K562 (cell line): ENCODE data around the gene LUC7L. TPM values are rescaled to one million over a fixed set of nuclear protein-coding genes. Genes with fewer than 3 reads are reported as not detected.

Experiments used
- ATAC-seq: fragments of 200-7000 bp; cut with Tn5 transposase; 3 replicates; pipeline ENCODE4 v1.9.1; 2020; ENCODE audit warnings: moderate library complexity
- BruUV-seq: library from RNA; stranded (reverse); fragments of 400-500 nt; replicated peaks from 2 replicates; lab custom pipeline; 2021; lab: Mats Ljungman, UMichigan
- CTCF ChIA-PET: fragments of 300-600 bp; formaldehyde crosslinking; extraction: SDS; loops from one replicate; lab custom pipeline; 2021; ENCODE audit warnings: low intra/inter-chr PET ratio; lab: Yijun Ruan, JAX
- POLR2A ChIA-PET: fragments of 300-600, 350-650 bp; sonication (Branson Sonifier 250); formaldehyde crosslinking; extraction: SDS; loops from one replicate; lab custom pipeline; 2021; ENCODE audit warnings: antibody characterized with exemption, inconsistent platforms; lab: Yijun Ruan, JAX
- DNase-seq, 4 experiments: peaks; one replicate each; pipeline versions ENCODE4 v3.0.0 to v3.0.0-alpha.2; 2011 to 2018; ENCODE audit warnings: low spot score in 3 of 4, mixed read lengths in 3 of 4; ENCODE audit errors: extremely low read depth in 1 of 4
- FAIRE-seq: peaks from 2 replicates; lab custom pipeline; 2011; peaks lifted over from hg19 to GRCh38; lab: Jason Lieb, UNC
- H2AFZ ChIP-seq: 2 replicates; pipeline ENCODE4 v1.6.0; 2011; ENCODE audit warnings: low read depth, low read length, control low read depth, inconsistent platforms
- H3K27ac ChIP-seq: fragments of 200-600 bp; 3 replicates; pipeline ENCODE4 v1.8.0; 2011; ENCODE audit warnings: low read depth, mild to moderate bottlenecking, control low read depth, inconsistent platforms, low read length, moderate library complexity, mixed read lengths; ENCODE audit errors: extremely low read depth
- H3K27me3 ChIP-seq, 2 experiments: fragments of 300-600 bp in 1 of 2; 2 replicates in 1 of 2; 3 replicates in 1 of 2; pipeline versions ENCODE4 v1.6.0 to v1.8.0; 2011; ENCODE audit warnings: inconsistent platforms in 2 of 2, low read length in 2 of 2, mild to moderate bottlenecking in 1 of 2, mixed read lengths in 1 of 2, moderate library complexity in 1 of 2; ENCODE audit not compliant: control insufficient read depth in 2 of 2, insufficient read depth in 2 of 2
- H3K36me3 ChIP-seq: fragments of 300-600 bp; 3 replicates; pipeline ENCODE4 v1.8.0; 2011; ENCODE audit warnings: mild to moderate bottlenecking, low read length, inconsistent platforms; ENCODE audit not compliant: control insufficient read depth, insufficient read depth
- H3K4me1 ChIP-seq, 2 experiments: fragments of 200-600 bp in 1 of 2; replicated peaks in 1 of 2; 2 replicates in 1 of 2; 3 replicates in 1 of 2; pipeline versions ENCODE4 v1.5.1 to v1.8.0; 2011; ENCODE audit warnings: inconsistent platforms in 2 of 2, low read length in 2 of 2, mild to moderate bottlenecking in 1 of 2, mixed read lengths in 1 of 2, moderate library complexity in 1 of 2; ENCODE audit not compliant: control insufficient read depth in 2 of 2, insufficient read depth in 2 of 2
- H3K4me2 ChIP-seq: 2 replicates; pipeline ENCODE4 v1.6.1; 2011; ENCODE audit warnings: low read length, control low read depth, inconsistent platforms, mixed read lengths; ENCODE audit not compliant: insufficient read depth
- H3K4me3 ChIP-seq: fragments of 200-600 bp; sonication (generic), shearing (Covaris generic); 2 replicates; pipeline ENCODE4 v1.5.1; 2016; ENCODE audit warnings: control low read depth, inconsistent platforms
- H3K79me2 ChIP-seq: fragments of 200-600 bp; 3 replicates; pipeline ENCODE4 v1.8.0; 2011; ENCODE audit warnings: low read length, inconsistent platforms; ENCODE audit not compliant: control insufficient read depth, insufficient read depth
- H3K9ac ChIP-seq, 2 experiments: 2 replicates each; pipeline versions ENCODE4 v1.6.0 to v1.6.1; 2011; ENCODE audit warnings: low read depth in 2 of 2, low read length in 2 of 2, control low read depth in 1 of 2, inconsistent platforms in 1 of 2, mild to moderate bottlenecking in 1 of 2, mixed read lengths in 1 of 2; ENCODE audit not compliant: insufficient read depth in 1 of 2
- H3K9me1 ChIP-seq: one replicate; pipeline ENCODE4 v1.6.0; 2011; ENCODE audit warnings: inconsistent platforms, mild to moderate bottlenecking, low read length, moderate library complexity; ENCODE audit not compliant: control insufficient read depth, insufficient read depth
- H3K9me3 ChIP-seq: replicated peaks from 2 replicates; pipeline ENCODE4 v1.5.1; 2011; ENCODE audit warnings: low read depth, low read length, inconsistent platforms; ENCODE audit not compliant: control insufficient read depth, insufficient read depth
- H4K20me1 ChIP-seq: replicated peaks from 2 replicates; pipeline ENCODE4 v1.6.1; 2011; ENCODE audit warnings: low read length, inconsistent platforms, mixed read lengths; ENCODE audit not compliant: control insufficient read depth, insufficient read depth
- CBX8 ChIP-seq: fragments of 200-600 bp; sonication (generic); IDR thresholded peaks from 2 replicates; pipeline ENCODE4 v1.6.1; 2012; ENCODE audit warnings: borderline replicate concordance, mixed run types, low read depth, mild to moderate bottlenecking, moderate library complexity, mixed read lengths, low read length, control low read depth, inconsistent platforms; ENCODE audit not compliant: poor library complexity, severe bottlenecking; ENCODE audit errors: extremely low read depth
- FOXM1 ChIP-seq, 2 experiments: fragments of 450-650 bp in 1 of 2; sonication (generic) in 1 of 2; formaldehyde crosslinking in 1 of 2; IDR thresholded peaks; 2 replicates each; pipeline versions ENCODE4 v1.6.1 to v1.9.0; 2017 to 2022; ENCODE audit warnings: low read depth in 2 of 2, mild to moderate bottlenecking in 2 of 2, missing genetic modification reagents in 1 of 2, moderate library complexity in 1 of 2
- HINFP ChIP-seq: fragments of 450-650 bp; conservative IDR thresholded peaks from 2 replicates; pipeline ENCODE4 v1.6.1; 2016; ENCODE audit warnings: missing genetic modification characterization, low read depth, mild to moderate bottlenecking, control low read depth, missing compliant biosample characterization
- HMG20A ChIP-seq: fragments of 450-650 bp; formaldehyde crosslinking; conservative IDR thresholded peaks from 2 replicates; pipeline ENCODE4 v1.4.0; 2020; ENCODE audit warnings: mild to moderate bottlenecking, mixed read lengths
- HNRNPUL1 ChIP-seq: fragments of 200-400 bp; formaldehyde crosslinking; IDR thresholded peaks from 2 replicates; pipeline ENCODE4 v1.6.1; 2017; ENCODE audit warnings: low read length
- LCOR ChIP-seq: sonication (generic); formaldehyde crosslinking; IDR thresholded peaks from 2 replicates; pipeline ENCODE4 v1.8.0; 2022; ENCODE audit warnings: mild to moderate bottlenecking, missing genetic modification reagents
- NFIC ChIP-seq: fragments of 450-650 bp; IDR thresholded peaks from 2 replicates; pipeline ENCODE4 v1.6.1; 2017; ENCODE audit warnings: mild to moderate bottlenecking, inconsistent platforms
- NFIX ChIP-seq: fragments of 250-450 bp; sonication (Bioruptor Pico); IDR thresholded peaks from 2 replicates; pipeline ENCODE4 v1.4.0; 2020; ENCODE audit warnings: low read depth, mild to moderate bottlenecking, moderate library complexity
- POLR2A ChIP-seq: fragments of 450-650 bp; conservative IDR thresholded peaks from 2 replicates; pipeline ENCODE4 v1.6.1; 2016
- RFX1 ChIP-seq: fragments of 450-650 bp; IDR thresholded peaks from 2 replicates; pipeline ENCODE4 v1.6.1; 2016; ENCODE audit warnings: mild to moderate bottlenecking, moderate library complexity
- RFX5 ChIP-seq: IDR thresholded peaks from 2 replicates; pipeline ENCODE4 v1.6.1; 2011; ENCODE audit warnings: low read depth, mild to moderate bottlenecking, improper control_type of control experiment, low read length
- SETDB1 ChIP-seq: IDR thresholded peaks from one replicate; pipeline ENCODE4 v1.6.1; 2012; ENCODE audit warnings: low read length, control low read depth, inconsistent platforms
- TAF15 ChIP-seq: fragments of 200-400 bp; formaldehyde crosslinking; IDR thresholded peaks from 2 replicates; pipeline ENCODE4 v1.6.1; 2017; ENCODE audit warnings: mild to moderate bottlenecking, low read depth, low read length, moderate library complexity
- TEAD2 ChIP-seq: fragments of 450-650 bp; IDR thresholded peaks from 2 replicates; pipeline ENCODE4 v1.6.1; 2016; ENCODE audit warnings: missing genetic modification characterization, control low read depth, missing compliant biosample characterization
- XRCC3 ChIP-seq: fragments of 450-650 bp; IDR thresholded peaks from 2 replicates; pipeline ENCODE4 v1.6.1; 2017; ENCODE audit warnings: mild to moderate bottlenecking, moderate library complexity
- ZBTB49 ChIP-seq: sonication (generic); formaldehyde crosslinking; IDR thresholded peaks from 2 replicates; pipeline ENCODE4 v1.8.0; 2022; ENCODE audit warnings: missing genetic modification reagents, mild to moderate bottlenecking, borderline replicate concordance
- ZBTB9 ChIP-seq: fragments of 450-650 bp; formaldehyde crosslinking; IDR thresholded peaks from 2 replicates; pipeline ENCODE4 v1.4.0; 2020; ENCODE audit warnings: mild to moderate bottlenecking, moderate library complexity
- ZNF23 ChIP-seq: fragments of 250-450 bp; sonication (Bioruptor Pico); IDR thresholded peaks from 2 replicates; pipeline ENCODE4 v1.4.0; 2020; ENCODE audit warnings: mild to moderate bottlenecking
- WGBS: fragments of 100-300 bp; shearing (Covaris generic); methylation state at CpG from one replicate; pipeline ENCODE4 v1.1.6; 2016; ENCODE audit warnings: low coverage, mixed read lengths; ENCODE audit not compliant: insufficient coverage; ENCODE audit errors: missing lambda C conversion rate; 5-methylcytosine and 5-hydroxymethylcytosine counted together
- in situ Hi-C: fragments of 300-500 bp; cut with MboI; formaldehyde crosslinking; loops from 4 replicates; pipeline ENCODE4 v1.15.0; 2018; ENCODE audit warnings: inconsistent platforms, mixed read lengths
- intact Hi-C: fragments of 100-400 bp; cut with micrococcal nuclease; formaldehyde crosslinking; loops from 2 replicates; pipeline ENCODE4 v1.14.2; 2022
- polyA plus RNA-seq, 8 experiments: library from polyadenylated mRNA; depleted of rRNA in 4 of 8; stranded (reverse) in 5 of 8; unstranded in 3 of 8; fragments of >200 nt; fragmentation: Nextera tagmentation in 2 of 8; fragmentation: Illumina TruSeq in 1 of 8; extraction: Ambion mirVana in 2 of 8; extraction: Trizol in 1 of 8; gene quantifications; 2 replicates each; pipeline versions ENCODE4 v1.2.1 to v1.2.3, GENCODE V29; 2011 to 2014; ENCODE audit warnings: inconsistent platforms in 1 of 8, missing spikeins in 1 of 8
- total RNA-seq, 7 experiments: library from RNA; depleted of rRNA in 6 of 7; stranded (reverse); fragments of >200 nt in 6 of 7; fragmentation: Illumina TruSeq in 2 of 7; extraction: Trizol in 2 of 7; gene quantifications; 2 replicates each; pipeline versions ENCODE4 v1.2.1 to v1.2.3, GENCODE V29; 2011 to 2021; ENCODE audit warnings: low replicate concordance in 1 of 7

LUC7L gene
- total and polyA plus RNA-seq, 9 of the 15 experiments (the other 6 are each of a cell fraction or from before 2014, with no cell fraction given): 1.7 to 93.3 (median 59.5) TPM

DNA sequence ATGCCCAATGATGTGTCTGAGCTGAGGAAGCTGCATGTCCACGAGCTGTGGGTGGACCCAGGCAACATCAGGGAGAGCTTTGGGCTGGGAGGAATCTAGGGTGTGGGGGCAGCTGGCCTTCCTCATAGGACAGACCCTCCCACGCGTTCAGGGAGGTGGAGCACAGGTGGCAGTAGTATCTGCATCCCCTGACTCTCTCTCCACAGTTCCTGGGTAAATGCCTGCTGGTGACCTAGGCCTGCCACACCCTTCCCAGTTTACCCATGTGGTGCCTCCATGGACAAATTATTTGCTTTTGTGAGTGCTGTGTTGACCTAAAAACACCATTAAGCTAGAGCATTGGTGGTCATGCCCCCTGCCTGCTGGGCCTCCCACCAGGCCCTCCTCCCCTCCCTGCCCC lies 60.2 kb downstream of the LUC7L start (continued):
- no peak for TF ChIP-seq HMG20A (CRISPR knock-in tag)
- TF ChIP-seq RFX1: no peak
- no peak for TF ChIP-seq POLR2A
- TF ChIP-seq LCOR: no peak
- no peak for TF ChIP-seq ZBTB9 (CRISPR knock-in tag)

- CTCF ChIA-PET: no interaction called here
- H3K79me2 ChIP-seq: peaks cover 3% of the 10 kb centered on the region; the same call in 1 of the 3 replicates
- 69% methylated on average over 5 of the region's 6 CpGs for WGBS
- FAIRE-seq: no peak
- no peaks in the 10 kb centered on the region for H3K9me1 ChIP-seq
- BruUV-seq: no TSS peak
- POLR2A ChIA-PET: interaction anchor here (0.6 to 0.9 kb wide), 4 partner anchors 17 to 512 kb away, joined by 3 to 4 read pairs (median 3); partner anchors contain the start of gene STUB1
- no peak overlapping the region for H3K4me2 ChIP-seq
- no peaks in the 10 kb centered on the region for H4K20me1 ChIP-seq
- no peaks in the 10 kb centered on the region for H3K27me3 ChIP-seq
- no peak for DNase-seq
- H3K36me3 ChIP-seq: no peaks in the 10 kb centered on the region
- H3K9me3 ChIP-seq: no peaks in the 10 kb centered on the region
- H2AFZ ChIP-seq: no peak overlapping the region
- no peak overlapping the region for H3K4me3 ChIP-seq
- in situ Hi-C loops: no loop called here
- peak overlapping the region in 1 of 2 experiments; percentile 23; a peak in 2 of 4 replicates for H3K9ac ChIP-seq
- no peak for ATAC-seq
- no peak overlapping the region for H3K27ac ChIP-seq
- intact Hi-C loops: no loop called here
- H3K4me1 ChIP-seq: peaks cover 10 to 63% of the 10 kb centered on the region in 2 experiments; a peak in 4 of 5 replicates
- TF ChIP-seq HINFP (no peak), XRCC3 (no peak), RFX5 (no peak), SETDB1 (no peak), ZNF23 (CRISPR knock-in tag) (no peak), TAF15 (no peak), NFIX (CRISPR knock-in tag) (peak; percentile 73), NFIC (peak; percentile 95), HNRNPUL1 (no peak), FOXM1 (IDR thresholded peaks at IDR 0.05; ENCODE audit: low read depth) (no peak), FOXM1 (CRISPR knock-in tag; IDR thresholded peaks at IDR 0.05; ENCODE audit: low read depth) (no peak), ZBTB49 (CRISPR knock-in tag) (no peak), CBX8 (no peak), TEAD2 (tag) (no peak)
Measured at GRCh38 chr16:168424-168823, 60.8 kb downstream of the LUC7L start.
